ENCODE measurements around the gene LONP1.

LONP1 gene

GRCh38 chr19:5719274-5719960 is 529 bp downstream of the LONP1 start:
- FAIRE-seq (no peak), DNase-seq (ENCODE audit: insufficient read length, low spot score) (no peak)
- no peak for TF ChIP-seq POLR2A (IDR thresholded peaks at IDR 0.05; ENCODE audit: low read depth, low read length)

DNA sequence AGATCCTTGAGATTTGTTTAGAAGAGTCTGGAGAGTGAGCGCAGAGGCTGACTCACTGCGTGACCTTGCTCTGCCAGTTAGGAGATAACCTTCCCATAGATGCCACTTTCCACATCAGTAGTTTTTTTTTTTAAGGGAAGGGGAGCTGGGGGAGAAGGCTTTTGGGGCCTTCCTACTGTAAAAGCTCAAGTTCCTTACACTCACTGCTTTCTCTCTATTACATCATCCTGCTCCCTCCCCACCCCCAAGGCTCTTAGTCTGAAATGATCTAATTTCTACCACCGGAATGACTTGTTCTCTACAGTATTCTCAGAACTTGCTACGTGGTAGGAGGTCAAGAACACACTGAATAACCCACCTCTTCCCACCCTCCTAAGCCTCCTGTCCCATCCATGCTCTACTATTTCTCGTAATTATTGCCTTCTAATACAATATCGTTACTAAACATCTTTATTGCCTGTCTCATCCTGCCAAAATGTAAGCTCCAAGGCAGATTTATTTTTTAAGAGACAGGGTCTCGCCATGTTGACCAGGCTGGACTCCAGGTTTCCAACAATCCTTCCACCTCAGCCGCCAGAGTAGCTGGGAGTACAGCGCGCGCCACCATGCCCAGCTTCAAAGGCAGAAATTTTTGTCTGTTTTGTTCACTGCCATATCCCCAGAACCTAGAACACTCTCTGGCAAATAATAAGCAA is 1.2 kb downstream of the LONP1 start:
- DNase-seq (ENCODE audit: insufficient read length, low spot score) = no peak
- TF ChIP-seq POLR2A (IDR thresholded peaks at IDR 0.05; ENCODE audit: low read depth, low read length) = no peak
- FAIRE-seq = no peak

- FAIRE-seq = no peak
Observed at GRCh38 chr19:5718037-5718578, 1.8 kb downstream of the LONP1 start.

DNA sequence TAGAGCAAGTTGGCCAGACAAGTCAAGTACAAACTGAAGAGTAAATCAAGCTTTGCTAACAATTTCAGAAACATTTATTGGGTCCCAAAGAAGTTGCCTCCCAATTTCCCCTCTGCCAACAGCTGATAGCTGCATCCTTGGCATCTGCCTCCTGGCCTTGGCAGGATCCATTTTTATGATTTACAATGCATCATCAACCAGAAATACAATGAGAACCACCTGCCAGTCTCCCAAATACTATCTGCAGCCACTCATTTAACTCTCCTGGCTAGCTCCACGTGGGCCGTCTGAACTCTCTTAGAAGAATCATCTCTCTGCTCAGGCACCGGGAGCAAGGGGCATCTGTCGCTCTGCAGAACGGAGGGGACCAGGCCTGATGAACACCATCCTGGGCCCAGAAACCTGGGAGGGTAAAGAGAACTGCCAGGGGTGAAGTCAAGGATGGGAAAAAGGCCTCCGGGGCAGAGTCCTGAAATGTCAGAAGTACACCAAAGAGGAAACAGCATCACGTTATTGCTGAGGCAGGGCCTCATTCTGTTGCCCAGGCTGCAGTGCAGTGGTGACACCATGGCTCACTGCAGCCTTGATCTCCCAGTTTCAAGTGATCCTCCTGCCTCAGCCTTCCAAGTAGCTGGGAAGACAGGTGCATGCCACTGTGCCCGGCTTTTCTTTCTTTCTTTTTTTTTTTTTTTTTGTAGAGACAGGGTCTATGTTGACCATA is 2.6 kb downstream of the LONP1 start:
- DNase-seq (ENCODE audit: insufficient read length, low spot score) (no peak), FAIRE-seq (no peak)
- no peak for TF ChIP-seq POLR2A (IDR thresholded peaks at IDR 0.05; ENCODE audit: low read depth, low read length)

More at GRCh38 chr19:5718037-5718578, 1.8 kb downstream of the LONP1 start:
- no peak for DNase-seq (ENCODE audit: insufficient read length, low spot score)
- TF ChIP-seq POLR2A (IDR thresholded peaks at IDR 0.05; ENCODE audit: low read depth, low read length) = no peak

- no peak for DNase-seq (ENCODE audit: insufficient read length, low spot score)
- no peak for TF ChIP-seq POLR2A (IDR thresholded peaks at IDR 0.05; ENCODE audit: low read depth, low read length)
- FAIRE-seq = no peak
Observed at GRCh38 chr19:5714816-5715215, 5.1 kb downstream of the LONP1 start.

GRCh38 chr19:5713228-5713627 is 6.7 kb downstream of the LONP1 start:
- DNase-seq (ENCODE audit: insufficient read length, low spot score) (no peak), FAIRE-seq (no peak)
- TF ChIP-seq POLR2A (IDR thresholded peaks at IDR 0.05; ENCODE audit: low read depth, low read length) = no peak

DNA sequence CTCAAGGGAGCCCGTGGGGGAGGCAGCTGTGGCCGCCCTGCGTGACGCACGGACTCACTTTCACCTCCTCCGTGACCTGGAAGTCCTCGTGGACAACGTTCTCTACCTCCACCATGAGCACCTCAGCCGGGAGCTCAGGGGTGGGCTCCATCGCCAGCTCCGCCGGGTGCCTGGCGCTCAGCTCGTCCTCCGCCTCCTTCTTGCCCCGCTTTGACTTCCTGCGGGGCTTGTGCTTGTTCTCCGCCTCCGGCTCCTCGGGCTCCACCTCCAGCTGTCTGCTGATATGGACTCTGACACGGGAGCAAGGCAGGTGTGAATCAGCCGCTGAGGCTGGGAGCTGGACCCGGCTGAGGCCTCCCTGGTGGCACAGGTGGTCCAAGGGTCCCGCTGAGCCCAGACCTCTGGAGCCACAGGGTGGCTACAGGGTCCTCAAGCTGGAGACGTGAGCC is 8.2 kb downstream of the LONP1 start:
- no peak for FAIRE-seq
- no peak for TF ChIP-seq POLR2A (IDR thresholded peaks at IDR 0.05; ENCODE audit: low read depth, low read length)
- DNase-seq (ENCODE audit: insufficient read length, low spot score) = no peak

DNA sequence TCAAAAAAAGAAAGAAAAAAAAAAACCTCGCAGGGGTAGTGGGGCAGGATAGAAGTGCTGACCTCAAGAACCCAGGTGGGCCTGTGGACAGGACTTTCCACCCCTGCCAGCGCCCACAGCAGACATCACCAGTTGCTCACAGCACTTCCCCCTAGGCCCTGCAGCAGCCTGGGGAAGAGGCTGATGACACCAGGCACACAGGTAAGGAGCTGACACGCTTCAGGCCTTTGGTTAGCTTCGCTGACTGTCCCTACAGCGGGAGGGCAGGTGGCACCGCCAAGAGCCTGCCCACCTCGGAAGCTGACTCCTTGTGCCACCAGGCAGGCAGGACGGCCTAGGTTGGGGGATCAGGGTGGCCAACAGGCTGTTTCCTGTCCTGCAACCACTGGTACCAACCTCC is 8.9 kb downstream of the LONP1 start:
- DNase-seq (ENCODE audit: insufficient read length, low spot score) (no peak), FAIRE-seq (no peak)
- no peak for TF ChIP-seq POLR2A (IDR thresholded peaks at IDR 0.05; ENCODE audit: low read depth, low read length)

DNA sequence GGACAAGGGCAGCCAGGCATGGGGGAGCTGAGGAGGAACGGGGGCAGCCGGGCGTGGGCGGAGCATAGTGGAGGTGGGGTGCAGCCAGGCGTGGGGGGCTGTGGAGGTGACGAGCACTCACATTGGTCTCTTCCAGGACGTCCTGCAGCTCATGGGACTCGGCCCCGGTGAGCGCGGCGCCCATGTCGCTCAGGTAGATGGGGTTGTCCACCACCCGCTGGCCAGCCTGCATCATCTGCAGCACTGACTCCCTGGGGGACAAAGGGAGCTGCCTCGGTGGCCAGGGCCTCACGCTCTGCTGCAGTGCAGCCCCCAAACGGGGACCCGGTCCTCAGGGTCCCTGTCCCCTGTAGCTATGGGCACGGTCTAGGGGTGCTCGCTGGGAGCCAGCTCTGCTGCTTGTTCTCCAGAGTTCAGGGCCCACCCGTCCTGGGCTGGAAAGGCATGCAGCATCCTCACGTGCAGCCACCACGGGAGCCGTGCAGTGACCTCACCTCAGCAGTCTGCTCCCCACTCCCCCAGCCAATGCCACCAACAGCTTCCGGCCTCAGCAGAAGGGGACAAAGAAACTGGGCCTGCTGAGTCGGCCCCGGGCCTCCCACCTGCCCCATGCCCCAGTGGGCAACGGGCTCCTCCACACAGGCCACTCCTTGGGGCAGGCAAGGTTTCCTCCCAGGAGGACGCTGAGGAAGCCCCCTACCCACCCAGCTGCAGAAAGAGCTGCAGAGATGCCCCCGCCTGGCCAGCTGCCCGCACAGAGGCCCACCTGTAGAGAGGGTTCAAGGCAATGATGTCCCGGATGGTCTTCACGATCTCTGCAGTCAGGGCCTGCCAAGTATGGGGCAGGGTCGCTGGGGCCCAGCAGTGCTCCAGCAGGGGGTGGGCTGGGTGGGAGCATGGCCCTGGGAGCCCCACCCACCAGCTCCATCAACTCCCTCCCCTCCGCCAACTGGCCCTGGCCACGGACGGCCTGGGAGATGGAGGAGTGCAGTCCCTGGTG is 12.1 kb downstream of the LONP1 start:
- TF ChIP-seq POLR2A (IDR thresholded peaks at IDR 0.05; ENCODE audit: low read depth, low read length) = no peak
- FAIRE-seq = no peak
- DNase-seq (ENCODE audit: insufficient read length, low spot score) = no peak

DNA sequence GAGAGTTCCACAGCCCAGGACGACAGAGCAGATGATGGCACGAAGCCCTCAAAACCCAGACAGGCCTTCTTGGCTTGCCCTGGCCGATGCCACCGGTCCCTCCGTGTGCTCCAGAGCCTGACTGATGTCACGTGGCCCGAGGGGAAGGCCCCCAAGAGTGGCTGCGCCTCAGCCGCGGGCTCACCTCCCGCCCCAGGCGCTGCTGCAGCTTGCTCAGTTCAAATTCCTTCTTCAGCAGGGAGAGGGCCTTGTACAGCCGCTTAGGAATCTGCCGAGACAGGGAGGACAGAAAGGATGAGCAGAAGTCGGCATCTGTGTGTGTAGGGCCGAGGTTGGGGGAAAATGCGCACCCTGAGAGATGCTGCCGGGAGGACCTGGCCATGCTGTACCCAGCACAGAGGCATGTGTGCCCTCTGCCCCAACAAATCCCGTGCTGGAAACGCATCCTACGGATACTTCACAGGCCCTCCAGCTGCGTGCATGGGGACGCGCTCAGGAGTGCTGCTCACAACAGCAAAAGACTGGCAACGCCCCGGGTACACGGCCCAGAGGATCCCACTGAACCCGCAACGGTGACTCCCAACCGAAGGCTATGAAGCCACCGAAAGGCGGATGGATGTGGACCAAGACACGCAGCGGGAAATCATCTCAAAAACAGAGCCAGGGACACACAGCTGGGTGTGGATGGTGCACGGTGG is 12.9 kb downstream of the LONP1 start:
- FAIRE-seq (no peak), DNase-seq (ENCODE audit: insufficient read length, low spot score) (no peak)
- TF ChIP-seq POLR2A (IDR thresholded peaks at IDR 0.05; ENCODE audit: low read depth, low read length) = no peak

DNA sequence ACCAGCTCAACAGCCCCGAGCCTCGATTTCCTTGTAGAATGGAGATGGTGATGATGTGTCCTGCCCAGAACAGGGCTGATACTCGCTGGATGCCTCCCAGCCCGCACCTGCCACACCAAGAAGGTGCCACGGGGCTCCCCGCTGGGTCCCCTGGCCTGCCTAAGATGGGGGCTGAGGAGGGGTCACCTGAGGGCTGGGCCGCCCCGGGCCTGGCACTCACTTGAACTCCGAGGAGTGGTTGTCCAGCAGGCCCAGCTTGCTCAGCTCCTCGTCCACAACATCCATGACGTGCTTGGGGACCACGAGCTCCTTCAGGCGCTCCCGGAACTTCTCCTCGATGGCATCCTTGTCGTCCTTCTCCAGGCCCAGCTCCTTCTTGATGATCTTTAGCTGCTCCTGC is 14.4 kb downstream of the LONP1 start:
- FAIRE-seq (no peak), DNase-seq (ENCODE audit: insufficient read length, low spot score) (no peak)
- TF ChIP-seq POLR2A (IDR thresholded peaks at IDR 0.05; ENCODE audit: low read depth, low read length) = no peak

All from H54 (cell line).